ENCODE data around the gene TSPAN5.

DNA sequence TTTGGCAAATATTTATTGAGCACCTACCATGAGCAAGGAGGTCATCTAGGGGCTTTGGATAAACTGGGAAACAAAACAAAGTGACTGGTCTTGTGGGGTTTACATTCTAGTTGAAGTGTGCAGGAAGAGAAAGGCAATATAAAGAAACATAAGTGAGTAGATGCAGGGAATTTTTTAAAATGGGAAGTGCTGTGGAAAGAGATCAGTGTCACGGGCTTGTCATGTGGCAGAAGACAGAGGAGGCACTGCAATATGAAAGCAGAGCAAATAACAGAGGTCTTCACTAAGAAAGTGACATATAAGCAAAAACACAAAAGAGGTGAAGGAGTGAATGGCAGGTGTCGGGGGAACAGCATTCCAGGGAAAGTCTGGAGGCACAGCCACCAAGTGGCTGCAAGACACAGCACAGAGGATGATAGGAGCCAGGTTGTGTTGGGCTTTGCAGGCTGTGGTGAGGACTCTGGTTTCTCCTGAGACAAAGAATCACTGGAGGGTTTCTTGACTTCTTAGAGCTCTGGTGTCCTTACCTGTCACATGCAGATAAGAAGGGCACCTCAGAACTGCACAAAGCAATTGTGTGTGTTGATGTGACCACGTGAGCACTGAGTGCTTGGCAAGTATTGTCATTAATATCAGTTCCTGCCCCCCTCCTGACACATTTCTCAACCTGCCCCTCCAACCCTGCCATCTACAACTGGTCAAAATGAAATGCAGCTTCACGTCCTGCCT lies 143.5 kb downstream of the TSPAN5 start:
- TF ChIP-seq, protein P1, sequence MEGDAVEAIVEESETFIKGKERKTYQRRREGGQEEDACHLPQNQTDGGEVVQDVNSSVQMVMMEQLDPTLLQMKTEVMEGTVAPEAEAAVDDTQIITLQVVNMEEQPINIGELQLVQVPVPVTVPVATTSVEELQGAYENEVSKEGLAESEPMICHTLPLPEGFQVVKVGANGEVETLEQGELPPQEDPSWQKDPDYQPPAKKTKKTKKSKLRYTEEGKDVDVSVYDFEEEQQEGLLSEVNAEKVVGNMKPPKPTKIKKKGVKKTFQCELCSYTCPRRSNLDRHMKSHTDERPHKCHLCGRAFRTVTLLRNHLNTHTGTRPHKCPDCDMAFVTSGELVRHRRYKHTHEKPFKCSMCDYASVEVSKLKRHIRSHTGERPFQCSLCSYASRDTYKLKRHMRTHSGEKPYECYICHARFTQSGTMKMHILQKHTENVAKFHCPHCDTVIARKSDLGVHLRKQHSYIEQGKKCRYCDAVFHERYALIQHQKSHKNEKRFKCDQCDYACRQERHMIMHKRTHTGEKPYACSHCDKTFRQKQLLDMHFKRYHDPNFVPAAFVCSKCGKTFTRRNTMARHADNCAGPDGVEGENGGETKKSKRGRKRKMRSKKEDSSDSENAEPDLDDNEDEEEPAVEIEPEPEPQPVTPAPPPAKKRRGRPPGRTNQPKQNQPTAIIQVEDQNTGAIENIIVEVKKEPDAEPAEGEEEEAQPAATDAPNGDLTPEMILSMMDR (optimal IDR thresholded peaks at IDR 0.05 in 1 of 3, IDR thresholded peaks at IDR 0.05 in 1 of 3, conservative IDR thresholded peaks at IDR 0.05 in 1 of 3; ENCODE audit: extremely low read depth in 1 of 3, insufficient read depth in 2 of 3, low read length in 3 of 3): no peak
- TF ChIP-seq EZH2 (IDR thresholded peaks at IDR 0.05; ENCODE audit: low read length): no peak
